ENCODE measurements around the gene VWA3A. TPM values are rescaled to one million over a fixed set of nuclear protein-coding genes. Genes with fewer than 3 reads are reported as not detected.

VWA3A gene
- total and polyA plus RNA-seq, 2 of the 8 experiments (the other 6 are each of a cell fraction or from before 2014, with no cell fraction given), result 0.05 TPM; not detected in 1

DNA sequence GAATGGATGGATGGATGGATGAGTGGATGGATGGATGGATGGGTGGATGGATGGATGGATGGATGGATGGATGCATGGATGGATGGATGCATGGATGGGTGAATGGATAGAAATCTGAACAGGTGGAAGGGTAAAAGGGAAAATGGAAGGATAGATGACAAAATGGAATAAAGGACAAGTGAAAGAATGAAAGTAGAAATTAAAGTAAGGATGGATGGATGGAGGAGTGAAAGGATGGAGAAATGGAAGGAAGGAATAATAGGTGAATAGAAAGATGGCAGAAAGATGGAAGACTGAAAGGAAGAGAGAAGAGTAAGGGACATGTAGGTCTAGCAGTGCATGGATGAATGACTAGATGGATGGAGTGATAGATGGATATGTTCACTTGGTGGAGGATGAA lies 29.9 kb downstream of the VWA3A start:
- ChIA-PET CTCF (ENCODE audit: partially characterized antibody) (interaction anchor here (1.0 to 3.0 kb wide), 3 partner anchors 9 to 49 kb away, joined by 3 to 20 read pairs (median 7); no protein-coding TSS in a partner anchor), POLR2A (ENCODE audit: partially characterized antibody) (no interaction called here)
- Histone ChIP-seq H2AK5ac (ENCODE audit: low read depth, low read length) (no peak overlapping the region), H3K18ac (ENCODE audit: extremely low read depth, low read length) (no peak overlapping the region), H2BK20ac (ENCODE audit: low read length) (no peak overlapping the region), H3K79me2 (ENCODE audit: control insufficient read depth in 1 of 2, insufficient read depth in 2 of 2, low read length in 2 of 2) (no peaks in the 10 kb centered on the region), H4K8ac (ENCODE audit: extremely low read depth, insufficient read depth, low read length) (no peak overlapping the region), H3K9ac (replicated peaks in 1 of 4; ENCODE audit: extremely low read depth in 1 of 4, low read depth in 3 of 4, low read length in 3 of 4) (no peak overlapping the region), H3K4ac (replicated peaks; ENCODE audit: insufficient read length, low read depth, low read length) (no peak overlapping the region), H3K23me2 (ENCODE audit: low read depth, low read length) (no peaks in the 10 kb centered on the region; the same call in 1 of the 2 replicates), H3K4me2 (ENCODE audit: insufficient read depth in 1 of 2, low read depth in 2 of 2, low read length in 2 of 2) (no peak overlapping the region), H2BK5ac (ENCODE audit: low read depth, low read length) (no peak overlapping the region), H2BK12ac (ENCODE audit: low read depth, low read length) (no peak overlapping the region), H2AFZ (ENCODE audit: low read length) (no peak overlapping the region), H4K5ac (ENCODE audit: insufficient read length, low read depth, low read length) (no peak overlapping the region), H3K27me3 (replicated peaks in 1 of 4; ENCODE audit: control insufficient read depth in 3 of 4, extremely low read depth in 1 of 4, insufficient read depth in 3 of 4, low read length in 3 of 4) (no peaks in the 10 kb centered on the region), H3K23ac (ENCODE audit: insufficient read length) (no peak overlapping the region), H3K4me3 (ENCODE audit: extremely low read depth in 1 of 4, insufficient read depth in 2 of 4, low read depth in 3 of 4, low read length in 4 of 4) (no peak overlapping the region), H4K91ac (replicated peaks; ENCODE audit: insufficient read length, low read length) (no peak overlapping the region), H2BK15ac (ENCODE audit: low read length) (no peak overlapping the region), H3K36me3 (ENCODE audit: control insufficient read depth in 2 of 4, insufficient read depth in 4 of 4, low read length in 3 of 4) (no peaks in the 10 kb centered on the region), H3K56ac (replicated peaks; ENCODE audit: insufficient read length, low read depth, low read length) (no peak overlapping the region), H3K14ac (ENCODE audit: insufficient read length) (no peak overlapping the region), H4K20me1 (replicated peaks in 1 of 2; ENCODE audit: control insufficient read depth in 1 of 2, insufficient read depth in 2 of 2, low read length in 2 of 2) (no peaks in the 10 kb centered on the region), H3K9me3 (ENCODE audit: insufficient read depth in 2 of 2, low read depth in 1 of 2, low read length in 1 of 2) (no peaks in the 10 kb centered on the region), H3K27ac (ENCODE audit: low read depth, low read length) (no peak overlapping the region), H3K4me1 (replicated peaks in 1 of 4; ENCODE audit: control insufficient read depth in 3 of 4, insufficient read depth in 4 of 4, low read length in 3 of 4) (no peaks in the 10 kb centered on the region), H2BK120ac (replicated peaks; ENCODE audit: low read depth, low read length) (no peak overlapping the region), H3K79me1 (ENCODE audit: low read depth, low read length) (no peaks in the 10 kb centered on the region)
- no peak for DNase-seq (ENCODE audit: low read depth in 1 of 2, low spot score in 2 of 2)
- FAIRE-seq, result no peak
- TF ChIP-seq RNF2 (IDR thresholded peaks at IDR 0.05; ENCODE audit: borderline replicate concordance, low read depth, low read length, missing control alignments, poor library complexity, severe bottlenecking) (no peak), SIX5 (IDR thresholded peaks at IDR 0.05; ENCODE audit: low read depth, low read length) (no peak), EGR1 (IDR thresholded peaks at IDR 0.05; ENCODE audit: borderline replicate concordance, low read depth, low read length) (no peak), TAF7 (optimal IDR thresholded peaks at IDR 0.05; ENCODE audit: borderline replicate concordance, low read depth, low read length) (no peak), RAD21 (IDR thresholded peaks at IDR 0.05 in 1 of 2, conservative IDR thresholded peaks at IDR 0.05 in 1 of 2; ENCODE audit: low read depth in 2 of 2, low read length in 2 of 2) (no peak), CHD2 (IDR thresholded peaks at IDR 0.05; ENCODE audit: low read length) (no peak), CBX8 (IDR thresholded peaks at IDR 0.05; ENCODE audit: borderline replicate concordance, low read depth, low read length) (no peak), POLR2A (IDR thresholded peaks at IDR 0.05; ENCODE audit: control extremely low read depth in 1 of 2, low read depth in 2 of 2, low read length in 2 of 2) (no peak), GABPA (IDR thresholded peaks at IDR 0.05; ENCODE audit: borderline replicate concordance, insufficient read depth, low read length) (no peak), BACH1 (IDR thresholded peaks at IDR 0.05; ENCODE audit: low read length) (no peak)
- TF ChIP-seq, protein P1, sequence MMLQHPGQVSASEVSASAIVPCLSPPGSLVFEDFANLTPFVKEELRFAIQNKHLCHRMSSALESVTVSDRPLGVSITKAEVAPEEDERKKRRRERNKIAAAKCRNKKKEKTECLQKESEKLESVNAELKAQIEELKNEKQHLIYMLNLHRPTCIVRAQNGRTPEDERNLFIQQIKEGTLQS (IDR thresholded peaks at IDR 0.05; ENCODE audit: insufficient read depth, low read depth, low read length), result no peak

Data from H1 (cell line).